Neural crest cell (in vitro differentiated cells): Measurements from ENCODE around the gene MYEF2. TPM values are rescaled to one million over a fixed set of nuclear protein-coding genes. Genes with fewer than 3 reads are reported as not detected.

ENCODE experiments used
- DNase-seq: peaks from one replicate; pipeline ENCODE4 v3.0.0; 2021; ENCODE audit warnings: low read depth, mixed read lengths, low spot score
- H3K27ac Mint-ChIP-seq: one replicate; pipeline ENCODE4 v1.8.0; 2021; ENCODE audit warnings: mild to moderate bottlenecking, mixed read lengths; ENCODE audit not compliant: unreplicated experiment
- H3K27me3 Mint-ChIP-seq: 2 replicates; pipeline ENCODE4 v1.8.0; 2021; ENCODE audit warnings: low read depth, mild to moderate bottlenecking, mixed read lengths
- H3K36me3 Mint-ChIP-seq: 2 replicates; pipeline ENCODE4 v1.8.0; 2021; ENCODE audit warnings: low read depth, mild to moderate bottlenecking, mixed read lengths
- H3K4me1 Mint-ChIP-seq: 2 replicates; pipeline ENCODE4 v1.8.0; 2021; ENCODE audit warnings: mixed read lengths
- H3K4me3 Mint-ChIP-seq: one replicate; pipeline ENCODE4 v1.8.0; 2021; ENCODE audit warnings: mild to moderate bottlenecking, mixed read lengths
- H3K9me3 Mint-ChIP-seq: 2 replicates; pipeline ENCODE4 v1.8.0; 2021; ENCODE audit warnings: mixed read lengths
- CTCF ChIP-seq: fragments of 200-600 bp; sonication (generic); conservative IDR thresholded peaks from 2 replicates; pipeline ENCODE4 v1.5.0; 2021; ENCODE audit warnings: antibody characterized with exemption, mild to moderate bottlenecking
- total RNA-seq: library from RNA; stranded (reverse); gene quantifications from 2 replicates; pipeline ENCODE4 v1.2.1, GENCODE V29; 2021

Gene MYEF2
- total RNA-seq, 1 donor from 2014 or later, result 110 TPM

GRCh38 chr15:48147358-48147757 lies 30.7 kb downstream of the MYEF2 start:
- Mint-ChIP-seq H3K4me1 (peaks cover 4% of the 10 kb centered on the region), H3K27me3 (no peaks in the 10 kb centered on the region), H3K9me3 (no peaks in the 10 kb centered on the region), H3K4me3 (no peak overlapping the region), H3K36me3 (peaks cover 25% of the 10 kb centered on the region), H3K27ac (no peak overlapping the region)
- no peak for TF ChIP-seq CTCF
- no peak for DNase-seq

- DNase-seq, result no peak
- no peaks in the 10 kb centered on the region for H3K9me3 Mint-ChIP-seq
- H3K27ac Mint-ChIP-seq, result no peak overlapping the region
- no peak for TF ChIP-seq CTCF
- H3K27me3 Mint-ChIP-seq, result no peaks in the 10 kb centered on the region
- peaks cover 4% of the 10 kb centered on the region for H3K4me1 Mint-ChIP-seq
- H3K36me3 Mint-ChIP-seq, result peaks cover 18% of the 10 kb centered on the region
- no peak overlapping the region for H3K4me3 Mint-ChIP-seq
These were observed 32.2 kb downstream of the MYEF2 start for GRCh38 chr15:48145923-48146322.

GRCh38 chr15:48144889-48145288 lies 33.2 kb downstream of the MYEF2 start:
- peaks cover 4% of the 10 kb centered on the region for H3K4me1 Mint-ChIP-seq

GRCh38 chr15:48143856-48144255 lies 34.2 kb downstream of the MYEF2 start:
- no peak for TF ChIP-seq CTCF
- H3K4me3 Mint-ChIP-seq, result no peak overlapping the region
- peaks cover 4% of the 10 kb centered on the region for H3K4me1 Mint-ChIP-seq
- no peak overlapping the region for H3K27ac Mint-ChIP-seq
- no peaks in the 10 kb centered on the region for H3K9me3 Mint-ChIP-seq
- H3K36me3 Mint-ChIP-seq, result peaks cover 10% of the 10 kb centered on the region
- no peaks in the 10 kb centered on the region for H3K27me3 Mint-ChIP-seq
- DNase-seq, result no peak

More at GRCh38 chr15:48144889-48145288, 33.2 kb downstream of the MYEF2 start:
- no peaks in the 10 kb centered on the region for H3K27me3 Mint-ChIP-seq
- no peaks in the 10 kb centered on the region for H3K9me3 Mint-ChIP-seq
- H3K4me3 Mint-ChIP-seq, result no peak overlapping the region
- no peak overlapping the region for H3K27ac Mint-ChIP-seq
- TF ChIP-seq CTCF, result no peak
- peaks cover 16% of the 10 kb centered on the region for H3K36me3 Mint-ChIP-seq
- DNase-seq, result no peak

- H3K36me3 Mint-ChIP-seq, result no peaks in the 10 kb centered on the region
These were observed 45.2 kb downstream of the MYEF2 start for GRCh38 chr15:48132874-48133273.

More at GRCh38 chr15:48132874-48133273, 45.2 kb downstream of the MYEF2 start:
- TF ChIP-seq CTCF, result no peak
- H3K9me3 Mint-ChIP-seq, result no peaks in the 10 kb centered on the region
- no peak for DNase-seq
- H3K4me1 Mint-ChIP-seq, result peaks cover 4% of the 10 kb centered on the region
- H3K4me3 Mint-ChIP-seq, result no peak overlapping the region
- no peaks in the 10 kb centered on the region for H3K27me3 Mint-ChIP-seq
- H3K27ac Mint-ChIP-seq, result no peak overlapping the region
